ENCODE data around the gene ELF1.
"Not testable (repeated sequence)": the region's sequence is repeated elsewhere in the genome, so short reads cannot be mapped to it uniquely, and the experiment has no call there.

The ELF1 gene

GRCh38 chr13:41042419-41042818 is 23.3 kb upstream of the ELF1 start:
- DNase-seq (ENCODE audit: low spot score), result not testable (repeated sequence)

GRCh38 chr13:41040584-41041334 is 21.6 kb upstream of the ELF1 start:
- no peak for DNase-seq (ENCODE audit: low spot score)

- no peak for DNase-seq (ENCODE audit: low spot score)
Observed at GRCh38 chr13:41039746-41040145, 20.6 kb upstream of the ELF1 start.

GRCh38 chr13:41036557-41036956 is 17.4 kb upstream of the ELF1 start:
- not testable (repeated sequence) for DNase-seq (ENCODE audit: low spot score)

- DNase-seq (ENCODE audit: low spot score), result no peak
Observed at GRCh38 chr13:41034881-41035280, 15.8 kb upstream of the ELF1 start.

GRCh38 chr13:41034382-41034781 is 15.3 kb upstream of the ELF1 start:
- DNase-seq (ENCODE audit: low spot score), result no peak

- no peak for DNase-seq (ENCODE audit: low spot score)
Observed at GRCh38 chr13:41032691-41033376, 13.7 kb upstream of the ELF1 start.

GRCh38 chr13:41029629-41030028 is 10.5 kb upstream of the ELF1 start:
- DNase-seq (ENCODE audit: low spot score), result no peak

GRCh38 chr13:41028051-41028450 is 8.9 kb upstream of the ELF1 start:
- no peak for DNase-seq (ENCODE audit: low spot score)

GRCh38 chr13:41026788-41027187 is 7.7 kb upstream of the ELF1 start:
- DNase-seq (ENCODE audit: low spot score), result no peak

GRCh38 chr13:41025518-41025917 is 6.4 kb upstream of the ELF1 start:
- no peak for DNase-seq (ENCODE audit: low spot score)

GRCh38 chr13:41019578-41020347 is 647 bp upstream of the ELF1 start:
- DNase-seq (ENCODE audit: low spot score), result no peak

- no peak for DNase-seq (ENCODE audit: low spot score)
Observed at GRCh38 chr13:41018602-41018948, 541 bp downstream of the ELF1 start.

GRCh38 chr13:41017817-41018601 is 1.1 kb downstream of the ELF1 start:
- DNase-seq (ENCODE audit: low spot score), result no peak

- no peak for DNase-seq (ENCODE audit: low spot score)
Observed at GRCh38 chr13:41017159-41017558, 2.0 kb downstream of the ELF1 start.

GRCh38 chr13:41015920-41016319 is 3.2 kb downstream of the ELF1 start:
- DNase-seq (ENCODE audit: low spot score), result no peak

GRCh38 chr13:41013835-41014234 is 5.3 kb downstream of the ELF1 start:
- no peak for DNase-seq (ENCODE audit: low spot score)

- DNase-seq (ENCODE audit: low spot score), result no peak
Observed at GRCh38 chr13:41012536-41012935, 6.6 kb downstream of the ELF1 start.

GRCh38 chr13:41011382-41011956 is 7.6 kb downstream of the ELF1 start:
- no peak for DNase-seq (ENCODE audit: low spot score)

- peak; percentile 32 for DNase-seq (ENCODE audit: low spot score)
Observed at GRCh38 chr13:41008349-41008980, 10.7 kb downstream of the ELF1 start.

- peak; percentile 28 for DNase-seq (ENCODE audit: low spot score)
Observed at GRCh38 chr13:41007744-41008128, 11.4 kb downstream of the ELF1 start.
